GM19025 (cell line): Measurements from ENCODE around the gene ZNF143.
A peak's percentile ranks its signal among the peaks of the same experiment; 100 is the strongest.
"Not testable (repeated sequence)": the region's sequence is repeated elsewhere in the genome, so short reads cannot be mapped to it uniquely, and the experiment has no call there.

Experiments used
- ATAC-seq: cut with Tn5 transposase; IDR thresholded peaks from one replicate; pipeline ENCODE4 v1.9.1; 2021; ENCODE audit warnings: mild to moderate bottlenecking, low read depth, moderate library complexity; ENCODE audit not compliant: unreplicated experiment

The ZNF143 gene

GRCh38 chr11:9533736-9534473 lies 73.1 kb downstream of the ZNF143 start:
- ATAC-seq, result no peak

DNA sequence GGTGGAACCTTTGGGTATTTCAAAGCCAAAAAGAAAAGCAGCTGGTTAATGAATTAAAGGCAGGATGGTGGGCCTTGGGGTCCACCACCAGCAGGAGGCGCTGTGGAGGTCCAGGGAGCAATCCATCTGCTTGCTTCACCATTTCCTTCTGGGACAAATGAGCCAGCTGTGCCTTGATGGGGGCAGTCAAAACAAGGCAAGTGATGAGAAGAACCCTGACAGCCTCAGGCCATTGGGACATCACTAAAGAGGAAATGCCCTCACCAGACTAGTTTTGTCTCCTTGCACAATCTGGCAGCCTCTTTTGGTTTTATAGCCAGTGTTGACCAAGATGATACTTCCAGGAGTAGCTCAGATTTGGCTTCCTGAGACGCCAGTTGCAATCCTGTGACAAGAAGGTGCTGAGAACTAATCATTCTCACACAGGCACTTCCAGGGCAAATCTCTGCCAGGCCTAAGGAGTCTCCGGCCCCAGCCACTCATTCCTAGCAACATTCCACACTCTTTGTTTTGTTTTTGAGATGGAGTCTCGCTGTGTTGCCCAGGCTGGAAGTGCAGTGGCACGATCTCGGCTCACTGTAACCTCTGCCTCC lies 74.5 kb downstream of the ZNF143 start:
- no peak for ATAC-seq

DNA sequence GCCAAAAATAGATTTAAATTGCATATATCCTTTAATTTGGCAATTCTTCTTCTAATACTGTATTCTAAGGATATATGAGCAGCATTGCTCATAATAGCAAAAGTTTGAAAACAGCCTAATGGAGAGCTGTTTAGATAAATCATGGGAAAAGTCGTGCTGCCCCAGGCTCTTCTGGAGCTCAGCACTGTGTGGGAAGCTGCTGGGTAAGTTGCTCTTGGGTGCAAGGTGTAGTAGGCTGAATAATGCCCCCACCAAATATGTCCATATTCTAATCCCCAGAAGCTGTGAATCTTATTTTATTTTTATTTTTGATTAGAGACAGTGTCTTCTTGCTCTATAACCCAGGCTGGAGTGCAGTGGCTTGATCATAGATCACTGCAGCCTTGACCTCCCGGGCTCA lies 77.7 kb downstream of the ZNF143 start:
- ATAC-seq, result no peak

DNA sequence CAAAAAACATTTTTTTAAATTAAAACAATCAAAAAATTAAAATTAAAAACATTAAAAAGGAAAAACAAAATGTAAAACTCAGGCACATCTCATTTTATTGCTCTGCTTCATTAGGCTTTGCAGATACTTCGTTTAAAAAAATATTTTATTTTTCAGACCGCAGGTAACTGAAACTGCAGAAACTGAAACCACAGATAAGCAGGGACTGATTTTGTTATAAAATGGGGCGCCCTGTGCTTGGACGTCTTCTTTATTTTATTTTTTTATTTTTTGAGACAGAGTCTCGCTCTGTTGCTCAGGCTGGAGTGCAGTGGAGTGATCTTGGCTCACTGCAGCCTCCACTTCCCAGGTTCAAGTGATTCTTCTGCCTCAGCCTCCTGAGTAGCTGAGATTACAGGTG lies 88.4 kb downstream of the ZNF143 start:
- not testable (repeated sequence) for ATAC-seq

- no peak for ATAC-seq
Observed at GRCh38 chr11:9550191-9550628, 89.4 kb downstream of the ZNF143 start.

DNA sequence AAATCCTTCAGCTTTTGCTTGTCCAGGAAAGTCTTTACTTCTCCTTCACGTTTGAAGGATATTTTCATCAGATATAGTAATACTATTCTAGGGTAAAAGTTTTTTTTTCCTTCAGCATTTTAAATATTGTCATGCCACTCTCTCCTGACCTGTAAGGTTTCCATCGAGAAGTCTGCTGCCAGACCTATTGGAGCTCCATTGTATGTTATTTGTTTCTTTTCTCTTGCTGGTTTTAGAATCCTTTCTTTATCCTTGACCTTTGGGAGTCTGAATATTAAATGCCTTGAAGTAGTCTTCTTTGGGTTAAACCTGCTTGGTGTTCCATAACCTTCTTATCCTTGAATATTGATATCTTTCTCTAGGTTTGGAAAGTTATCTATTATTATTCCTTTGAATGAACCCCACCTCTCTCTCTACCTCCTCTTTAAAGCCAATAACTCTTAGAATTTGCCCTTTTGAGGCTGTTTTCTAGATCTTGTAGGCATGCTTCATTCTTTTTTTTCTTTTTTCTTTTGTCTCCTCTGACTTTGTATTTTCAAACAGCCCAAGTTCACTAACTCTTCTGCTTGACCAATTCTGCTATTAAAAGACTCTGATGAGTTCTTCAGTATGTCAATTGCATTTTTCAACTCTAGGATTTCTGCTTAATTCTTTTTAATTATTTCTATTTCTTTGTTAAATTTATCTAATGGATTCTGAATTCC lies 100.6 kb downstream of the ZNF143 start:
- no peak for ATAC-seq

DNA sequence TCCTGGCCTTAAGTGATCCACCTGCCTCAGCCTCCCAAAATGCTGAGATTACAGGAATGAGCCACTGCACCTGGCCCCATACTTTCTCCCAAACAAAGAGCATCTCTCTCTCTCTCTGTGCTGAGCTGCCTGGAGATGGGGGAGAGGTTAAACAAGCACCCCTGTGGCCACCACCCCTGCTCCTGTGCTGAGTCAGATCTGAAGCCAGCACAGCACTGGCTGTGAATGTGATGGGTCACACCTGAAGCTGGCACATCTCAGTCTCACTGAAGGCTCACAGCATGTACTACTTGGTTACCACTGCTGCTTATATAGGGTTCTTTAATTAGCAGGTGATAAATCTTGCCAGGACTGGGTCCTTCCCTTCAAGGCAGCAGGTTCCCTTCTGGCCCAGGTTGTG lies 101.9 kb downstream of the ZNF143 start:
- no peak for ATAC-seq

DNA sequence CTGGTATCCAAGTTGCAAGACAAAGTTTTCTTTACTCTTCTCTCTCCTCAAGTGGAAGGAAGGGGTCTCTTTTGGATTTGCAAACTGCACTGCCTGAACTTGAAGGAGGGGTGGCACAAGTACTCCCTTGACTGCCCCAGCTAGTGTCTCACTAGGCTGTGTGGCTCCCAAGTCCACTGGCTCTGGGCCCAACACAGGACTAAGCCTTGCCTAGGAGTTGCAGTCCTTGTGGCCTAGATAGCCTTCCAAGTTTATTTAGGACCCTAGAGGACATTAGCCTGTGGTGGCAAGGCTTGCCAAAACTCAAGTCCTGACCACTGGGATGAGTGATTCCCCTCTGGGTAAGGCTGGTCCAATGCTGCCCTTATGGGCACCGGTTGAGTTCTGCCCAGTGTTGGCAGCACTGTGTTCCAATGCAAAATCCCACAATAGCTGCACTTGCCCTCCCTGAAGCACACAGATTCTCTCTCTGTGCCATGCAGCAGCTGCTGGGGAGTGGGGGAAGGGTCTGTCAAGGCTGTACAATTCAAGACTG lies 102.5 kb downstream of the ZNF143 start:
- no peak for ATAC-seq

- peak; percentile 96 for ATAC-seq
Observed at GRCh38 chr11:9565822-9566560, 105.2 kb downstream of the ZNF143 start.

DNA sequence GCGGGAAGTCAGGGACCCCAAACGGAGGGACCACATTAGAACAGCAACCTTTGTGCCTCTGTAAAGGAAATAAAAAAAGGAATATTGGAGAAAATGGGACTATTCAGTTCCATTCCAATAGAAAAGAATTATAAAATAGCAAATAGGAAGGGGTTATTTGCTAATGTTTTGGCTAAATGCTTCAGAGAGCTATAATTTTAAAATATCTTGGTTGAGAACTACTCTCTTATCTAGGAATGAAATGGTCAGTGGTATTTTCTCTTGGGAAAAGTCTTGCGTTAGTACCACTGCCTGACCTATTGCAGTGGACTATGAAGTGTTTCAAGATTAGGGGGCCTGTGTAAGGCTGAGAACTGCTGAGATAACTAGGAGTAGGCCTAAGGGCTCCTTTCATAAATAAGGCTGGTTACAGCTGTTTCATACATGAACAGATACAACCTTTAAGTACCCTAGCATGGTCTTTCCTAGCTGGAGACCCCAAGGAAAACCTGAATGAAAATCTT lies 105.8 kb downstream of the ZNF143 start:
- no peak for ATAC-seq

DNA sequence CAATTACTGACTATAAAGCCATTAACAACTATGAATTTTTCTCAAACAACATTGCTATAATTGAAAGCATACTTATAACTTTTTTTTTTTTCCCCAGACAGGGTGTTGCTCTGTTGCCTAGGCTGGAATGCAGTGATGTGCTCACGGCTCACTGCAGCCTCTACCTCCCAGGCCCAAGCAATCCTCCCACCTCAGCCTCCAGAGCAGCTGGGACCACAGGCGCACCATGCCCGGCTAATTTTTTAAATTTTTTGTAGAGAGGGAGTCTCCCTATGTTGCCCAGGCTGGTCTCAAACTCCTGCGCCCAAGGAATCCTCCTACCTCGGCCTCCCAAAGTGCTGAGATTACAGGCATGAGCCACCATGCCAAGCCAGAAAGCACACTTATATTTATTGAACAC lies 106.6 kb downstream of the ZNF143 start:
- ATAC-seq, result no peak

- ATAC-seq, result no peak
Observed at GRCh38 chr11:9568161-9568853, 107.5 kb downstream of the ZNF143 start.

- no peak for ATAC-seq
Observed at GRCh38 chr11:9568854-9569587, 108.2 kb downstream of the ZNF143 start.

DNA sequence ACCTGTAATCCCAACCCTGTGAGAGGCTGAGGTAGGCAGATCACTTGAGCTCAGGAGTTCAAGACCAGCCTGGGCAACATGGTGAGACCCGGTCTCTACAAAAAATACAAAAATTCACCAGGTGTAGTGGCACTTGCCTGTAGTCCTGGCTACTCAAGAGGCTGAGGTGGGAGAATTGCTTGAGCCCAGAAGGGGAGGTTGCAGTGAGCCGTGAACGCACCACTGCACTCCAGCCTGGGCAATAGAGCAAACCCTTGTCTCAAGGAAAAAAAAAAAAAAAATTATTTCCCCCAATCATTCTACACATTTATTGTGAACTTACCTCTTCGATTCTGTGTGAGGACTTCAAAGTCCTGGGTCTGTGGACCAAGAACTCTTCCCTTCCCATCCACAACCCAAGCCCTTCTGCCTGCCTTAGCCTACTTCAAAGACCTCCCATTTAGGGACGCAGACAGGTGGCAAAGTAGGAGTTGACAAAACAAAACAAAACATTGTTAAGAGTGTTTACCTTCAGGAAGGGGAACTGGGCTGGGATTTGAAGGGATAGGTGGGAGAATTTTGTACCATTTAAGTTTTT lies 108.9 kb downstream of the ZNF143 start:
- ATAC-seq, result no peak

- no peak for ATAC-seq
Observed at GRCh38 chr11:9570313-9571025, 109.7 kb downstream of the ZNF143 start.

GRCh38 chr11:9571071-9571762 lies 110.4 kb downstream of the ZNF143 start:
- no peak for ATAC-seq

GRCh38 chr11:9571763-9572115 lies 110.9 kb downstream of the ZNF143 start:
- ATAC-seq, result no peak
